CD4-positive, CD25-positive, alpha-beta regulatory T cell (primary cell): Measurements from ENCODE around the gene PCBP4. TPM values are rescaled to one million over a fixed set of nuclear protein-coding genes. Genes with fewer than 3 reads are reported as not detected.

Experiments
- ATAC-seq, 2 donors: fragments of 150-1000 bp; cut with Tn5 transposase; one replicate each; pipeline ENCODE4 v1.10.0; 2021; ENCODE audit warnings: low read depth in 2 of 2, moderate number of reproducible peaks in 2 of 2, moderate library complexity in 1 of 2
- DNase-seq, 3 donors: peaks; one replicate each; pipeline versions ENCODE4 v3.0.0 to v3.0.0-alpha.2; 2012 to 2022; ENCODE audit warnings: mixed read lengths in 1 of 3
- H3K27ac ChIP-seq: one replicate; pipeline ENCODE4 v1.7.0; 2013; ENCODE audit warnings: mild to moderate bottlenecking, low read length; ENCODE audit not compliant: insufficient read depth, poor library complexity, severe bottlenecking
- H3K27me3 ChIP-seq: one replicate; pipeline ENCODE4 v1.7.0; 2013; ENCODE audit warnings: low read length; ENCODE audit not compliant: control insufficient read depth, insufficient read depth
- H3K36me3 ChIP-seq: one replicate; pipeline ENCODE4 v1.7.0; 2013; ENCODE audit warnings: mild to moderate bottlenecking, low read length, moderate library complexity; ENCODE audit not compliant: control insufficient read depth, insufficient read depth
- H3K4me1 ChIP-seq: 2 replicates; pipeline ENCODE4 v1.7.0; 2013; ENCODE audit warnings: mild to moderate bottlenecking, low read length; ENCODE audit not compliant: insufficient read depth, control insufficient read depth, poor library complexity, severe bottlenecking
- H3K4me3 ChIP-seq: one replicate; pipeline ENCODE4 v1.7.0; 2013; ENCODE audit warnings: low read depth, mild to moderate bottlenecking, low read length, moderate library complexity
- H3K9me3 ChIP-seq, 2 experiments: 1 replicate in 1 of 2; 2 replicates in 1 of 2; pipeline ENCODE4 v1.7.0; 2013; ENCODE audit warnings: low read length in 2 of 2, mild to moderate bottlenecking in 1 of 2, moderate library complexity in 1 of 2; ENCODE audit not compliant: control insufficient read depth in 2 of 2
- H3K27ac Mint-ChIP-seq, 3 donors: one replicate each; pipeline ENCODE4 v1.8.0; 2020 to 2022; ENCODE audit warnings: mild to moderate bottlenecking in 3 of 3, mixed read lengths in 3 of 3, moderate library complexity in 2 of 3
- H3K27me3 Mint-ChIP-seq: one replicate; pipeline ENCODE4 v1.8.0; 2022; ENCODE audit warnings: mild to moderate bottlenecking, mixed read lengths
- H3K36me3 Mint-ChIP-seq: one replicate; pipeline ENCODE4 v1.8.0; 2020; ENCODE audit warnings: mixed read lengths
- H3K4me1 Mint-ChIP-seq, 4 donors: one replicate each; pipeline ENCODE4 v1.8.0; 2020 to 2022; ENCODE audit warnings: mixed read lengths in 4 of 4, mild to moderate bottlenecking in 1 of 4
- H3K4me3 Mint-ChIP-seq, 4 donors: one replicate each; pipeline ENCODE4 v1.8.0; 2020 to 2022; ENCODE audit warnings: mild to moderate bottlenecking in 4 of 4, mixed read lengths in 4 of 4, moderate library complexity in 3 of 4
- H3K9me3 Mint-ChIP-seq, 7 donors: one replicate each; pipeline ENCODE4 v1.8.0; 2020 to 2022; ENCODE audit warnings: mixed read lengths in 7 of 7, mild to moderate bottlenecking in 3 of 7, moderate library complexity in 2 of 7
- polyA plus RNA-seq, 4 donors: library from polyadenylated mRNA; unstranded; fragments of 300-500 nt; fragmentation: Illumina TruSeq; gene quantifications; one replicate each; pipeline ENCODE4 v1.2.3, GENCODE V29; 2021
- total RNA-seq: library from RNA; stranded (reverse); gene quantifications from one replicate; pipeline ENCODE4 v1.2.3, GENCODE V29; 2022

PCBP4 gene
- total and polyA plus RNA-seq, 5 donors from 2014 or later: 9.6 to 24.6 (median 13.7) TPM

DNA sequence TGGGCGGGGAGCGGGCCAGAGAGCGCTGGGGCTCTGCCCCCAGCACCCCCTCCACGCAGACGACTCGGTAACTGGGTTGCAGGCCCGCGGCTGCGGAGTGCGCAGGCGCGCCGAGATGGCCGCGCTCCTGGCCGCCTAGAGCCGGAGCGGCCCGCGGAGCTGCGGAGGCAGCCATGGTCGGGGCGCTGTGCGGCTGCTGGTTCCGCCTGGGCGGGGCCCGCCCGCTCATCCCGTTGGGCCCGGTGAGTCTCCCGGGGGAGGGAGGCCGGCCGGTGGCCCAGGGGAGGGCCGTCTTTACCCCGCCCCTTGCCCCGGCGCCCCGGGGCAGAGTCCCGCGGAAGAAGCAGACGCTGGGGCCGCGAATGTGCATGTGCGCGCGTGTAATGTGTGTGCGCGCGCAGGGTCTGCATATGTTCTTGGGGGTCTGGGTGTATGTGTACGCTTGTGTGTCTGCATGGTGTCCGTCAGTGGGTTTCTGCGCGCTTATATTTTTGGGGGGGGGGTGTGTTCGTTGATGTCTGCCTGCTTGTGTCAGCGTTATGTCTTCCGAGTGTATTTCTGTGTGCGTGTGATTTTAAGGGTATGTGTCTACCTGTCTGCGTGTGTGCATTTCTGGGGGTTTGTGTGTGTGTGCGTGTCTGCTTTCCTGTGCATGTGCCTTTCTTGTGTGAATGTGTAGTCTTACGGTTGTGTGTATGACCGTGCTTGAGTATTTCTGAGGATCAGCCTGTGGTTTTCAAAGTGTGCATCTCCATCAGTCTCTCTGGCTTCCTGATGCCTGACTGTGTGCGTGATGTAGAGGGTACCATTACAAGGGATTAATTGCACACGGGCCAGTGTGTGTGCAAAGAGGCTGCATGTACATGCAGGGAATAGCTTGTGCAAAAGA is 8.0 kb upstream of the PCBP4 start, which contains the start of gene ABHD14A:
ABHD14A (plus strand) TSS at position 102 of the 889 bp plus-strand sequence; CDS start at position 174, 72 bp downstream.
- no peaks in the 10 kb centered on the region for H3K36me3 Mint-ChIP-seq
- DNase-seq (peak; percentile 76 to 78 (median 78)), ATAC-seq (peak; percentile 69 to 72)
- Histone ChIP-seq H3K27me3 (no peaks in the 10 kb centered on the region), H3K4me1 (peaks cover 41% of the 10 kb centered on the region), H3K4me3 (peak within 1 kb of the TSS; percentile 84), H3K36me3 (no peaks in the 10 kb centered on the region), H3K9me3 (no peaks in the 10 kb centered on the region), H3K27ac (peak within 1 kb of the TSS; percentile 75)
- H3K4me1 Mint-ChIP-seq: peaks cover 12 to 51% (median 28%) of the 10 kb centered on the region in 4 donors
- H3K27ac Mint-ChIP-seq: peak within 1 kb of the TSS; percentile 88 to 97 (median 96)
- H3K9me3 Mint-ChIP-seq: no peaks in the 10 kb centered on the region
- peaks cover 6% of the 10 kb centered on the region for H3K27me3 Mint-ChIP-seq
- H3K4me3 Mint-ChIP-seq: peak within 1 kb of the TSS; percentile 95 to 98 (median 97)

DNA sequence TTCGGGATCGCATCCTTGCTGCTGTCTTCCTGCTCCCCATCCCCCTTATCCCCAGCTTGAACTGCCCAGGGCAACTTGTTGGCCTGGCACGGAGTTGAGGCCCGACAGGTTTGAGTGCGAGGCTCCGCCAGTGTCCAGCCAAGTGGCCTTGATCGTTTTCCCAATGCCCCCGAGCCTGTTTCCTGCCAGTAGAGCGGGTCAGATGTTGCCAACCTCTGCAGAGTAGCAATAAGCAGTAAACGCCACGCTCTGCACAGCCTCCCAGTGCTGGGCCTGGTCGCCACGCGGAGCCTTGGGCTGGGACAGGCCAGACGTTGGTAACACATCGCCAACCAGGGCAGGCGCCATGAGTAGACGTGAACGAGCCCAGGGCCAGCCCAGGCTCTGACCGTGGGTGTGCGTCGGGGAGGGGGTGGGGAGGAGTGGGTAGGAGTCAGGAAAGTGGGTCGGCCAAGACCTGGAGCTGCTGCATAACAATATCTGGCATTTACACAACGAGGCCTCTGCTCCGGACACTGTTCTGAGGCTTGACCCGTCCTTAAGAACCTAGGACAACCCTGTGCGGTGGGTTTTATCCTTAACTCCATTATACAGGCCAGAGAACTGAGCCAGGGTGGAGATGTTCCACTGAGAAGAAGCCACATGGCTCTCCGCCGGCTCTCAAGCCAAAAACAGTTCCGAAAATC is 7.2 kb upstream of the PCBP4 start:
- Histone ChIP-seq H3K36me3 (no peaks in the 10 kb centered on the region), H3K27me3 (no peaks in the 10 kb centered on the region), H3K9me3 (no peaks in the 10 kb centered on the region), H3K4me3 (peak overlapping the region; percentile 82), H3K4me1 (peaks cover 41% of the 10 kb centered on the region), H3K27ac (peak overlapping the region; percentile 75)
- no peaks in the 10 kb centered on the region for H3K9me3 Mint-ChIP-seq
- DNase-seq (no peak), ATAC-seq (no peak)
- peak overlapping the region; percentile 88 to 97 (median 96) for H3K27ac Mint-ChIP-seq
- H3K27me3 Mint-ChIP-seq: peaks cover 6% of the 10 kb centered on the region
- H3K36me3 Mint-ChIP-seq: no peaks in the 10 kb centered on the region
- peaks cover 12 to 54% (median 28%) of the 10 kb centered on the region in 4 donors for H3K4me1 Mint-ChIP-seq
- peak overlapping the region; percentile 95 to 98 (median 97) for H3K4me3 Mint-ChIP-seq

DNA sequence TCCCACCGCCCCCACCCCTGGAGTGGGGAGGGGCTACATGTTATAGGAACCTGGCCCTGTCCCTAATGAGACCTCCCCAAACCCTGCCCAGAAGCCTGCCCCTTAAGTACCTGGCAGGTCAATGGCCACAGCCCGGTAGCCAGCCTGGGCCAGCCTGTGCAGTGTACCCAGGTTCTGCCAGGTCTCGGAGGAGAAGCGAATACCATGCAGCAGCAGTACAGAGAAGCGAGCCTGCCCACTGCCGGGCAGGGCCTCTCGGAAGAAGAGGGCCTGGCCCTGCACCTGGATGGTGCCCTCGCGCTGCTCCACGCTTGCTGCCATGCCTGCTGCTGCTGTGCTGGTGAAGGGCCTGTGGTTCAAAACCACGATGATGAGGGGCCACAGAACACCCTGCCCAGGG is 4.1 kb upstream of the PCBP4 start:
- Mint-ChIP-seq H3K4me3 (peak overlapping the region; percentile 38 to 97 (median 76)), H3K27ac (peak overlapping the region in 2 of 3 donors; percentile 11 to 74), H3K36me3 (no peaks in the 10 kb centered on the region), H3K27me3 (peaks cover 6% of the 10 kb centered on the region), H3K9me3 (no peaks in the 10 kb centered on the region), H3K4me1 (peaks cover 7 to 54% (median 20%) of the 10 kb centered on the region in 4 donors)
- Histone ChIP-seq H3K4me1 (peaks cover 42% of the 10 kb centered on the region), H3K9me3 (no peaks in the 10 kb centered on the region), H3K27me3 (no peaks in the 10 kb centered on the region), H3K27ac (no peak overlapping the region), H3K4me3 (no peak overlapping the region), H3K36me3 (no peaks in the 10 kb centered on the region)
- no peak for ATAC-seq
- no peak for DNase-seq

DNA sequence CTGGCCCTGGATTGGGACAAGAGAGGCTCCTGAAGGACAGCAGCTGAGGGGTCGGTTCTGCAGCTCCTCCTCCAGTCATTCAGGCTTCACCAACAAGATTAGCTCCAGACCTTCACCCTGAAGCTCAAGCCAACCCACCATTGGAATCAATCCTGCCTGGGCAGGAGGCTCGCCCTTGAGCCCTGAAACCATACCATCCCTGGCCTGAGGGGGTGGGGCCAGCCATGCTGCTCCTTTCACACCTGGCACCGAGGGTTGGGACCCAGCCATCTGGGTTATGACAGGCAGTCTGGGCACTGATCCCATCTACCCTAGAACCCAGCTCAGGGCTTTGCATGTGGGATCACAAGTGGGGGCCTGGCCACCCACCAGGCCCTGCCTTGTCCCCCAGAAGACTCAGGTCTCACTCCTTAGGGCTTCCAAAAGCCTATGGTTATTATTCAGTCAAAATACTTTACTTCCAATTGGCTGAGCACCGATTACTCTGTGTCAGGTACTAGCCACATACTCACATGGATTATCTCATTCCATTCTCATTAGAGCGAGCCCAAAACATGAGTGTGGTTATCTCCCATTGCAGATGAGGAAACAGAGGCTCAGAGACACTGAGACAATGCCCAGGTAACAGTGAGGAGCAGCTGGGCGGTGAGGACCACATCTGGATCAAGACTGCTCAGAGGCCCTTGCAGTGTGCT is 3.5 kb upstream of the PCBP4 start:
- no peak overlapping the region for H3K27ac ChIP-seq
- no peaks in the 10 kb centered on the region for H3K36me3 ChIP-seq
- Mint-ChIP-seq H3K4me1 (peaks cover 7 to 54% (median 20%) of the 10 kb centered on the region in 4 donors), H3K36me3 (no peaks in the 10 kb centered on the region), H3K27me3 (peaks cover 6% of the 10 kb centered on the region), H3K4me3 (peak overlapping the region in 2 of 4 donors; percentile 84 to 97), H3K9me3 (no peaks in the 10 kb centered on the region), H3K27ac (peak overlapping the region in 1 of 3 donors; percentile 74)
- DNase-seq (no peak), ATAC-seq (no peak)
- H3K9me3 ChIP-seq: no peaks in the 10 kb centered on the region
- H3K4me1 ChIP-seq: peaks cover 43% of the 10 kb centered on the region
- no peaks in the 10 kb centered on the region for H3K27me3 ChIP-seq
- H3K4me3 ChIP-seq: no peak overlapping the region

DNA sequence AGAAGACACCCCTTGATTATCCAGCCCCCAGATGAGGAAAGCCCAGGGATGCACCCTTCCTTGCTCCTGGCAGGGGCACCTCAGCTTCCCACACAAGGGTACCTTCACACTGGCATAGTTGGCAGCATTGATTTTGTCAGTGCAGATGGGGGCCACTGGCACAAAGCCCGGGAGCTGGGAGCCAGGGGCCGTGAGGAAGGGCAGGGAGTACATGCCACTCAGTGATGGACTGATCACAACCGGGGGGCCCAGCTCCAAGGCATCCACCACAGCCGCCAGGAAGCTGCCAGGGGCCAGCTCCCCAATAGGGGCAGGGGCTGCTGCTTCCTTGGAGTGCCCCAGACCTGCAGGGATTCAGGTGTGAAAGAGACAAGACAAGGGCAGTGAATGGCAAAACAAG is 2.6 kb upstream of the PCBP4 start:
- no peak overlapping the region for H3K27ac Mint-ChIP-seq
- H3K4me1 ChIP-seq: peaks cover 40% of the 10 kb centered on the region

DNA sequence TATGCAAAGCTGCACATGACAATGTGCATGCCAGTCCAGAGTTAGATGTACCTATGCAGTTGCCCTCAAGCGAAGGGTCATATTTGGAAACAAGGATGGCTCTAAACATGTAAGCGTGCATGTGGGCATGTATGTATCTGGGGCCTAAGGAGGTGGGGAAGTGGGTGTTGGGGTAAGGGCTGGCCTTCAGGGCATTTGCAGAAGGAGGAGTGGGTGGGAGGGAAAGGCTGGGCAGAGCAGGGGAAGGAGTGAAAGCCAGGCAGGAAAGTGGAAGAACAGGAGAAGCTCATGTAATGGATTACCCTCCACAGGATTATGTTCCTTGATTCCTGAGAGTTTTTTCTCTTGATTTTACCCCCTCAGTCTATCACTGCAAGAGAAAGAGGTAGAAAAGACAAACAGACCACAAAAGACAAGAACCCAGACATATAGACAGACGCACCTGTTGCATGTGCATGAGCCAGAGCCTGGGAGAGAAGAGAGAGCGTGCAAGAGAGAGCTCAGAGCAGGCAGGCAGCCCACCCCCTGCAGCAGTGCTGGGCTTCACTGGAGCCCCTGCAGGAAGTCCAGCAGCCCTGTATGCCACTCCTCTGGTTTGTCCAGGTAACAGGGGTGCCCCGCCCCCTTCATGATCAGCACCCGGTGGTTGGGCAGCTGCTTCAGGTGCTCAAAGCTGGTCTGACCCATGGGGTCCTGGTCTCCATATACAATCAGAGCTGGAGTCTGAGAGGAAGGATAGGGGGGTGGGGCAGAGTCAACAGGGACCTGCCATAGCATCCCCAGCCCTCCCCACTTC is 1.8 kb upstream of the PCBP4 start:
- Histone ChIP-seq H3K36me3 (no peaks in the 10 kb centered on the region), H3K27me3 (no peaks in the 10 kb centered on the region), H3K27ac (no peak overlapping the region), H3K4me1 (peaks cover 32% of the 10 kb centered on the region), H3K9me3 (no peaks in the 10 kb centered on the region), H3K4me3 (no peak overlapping the region)
- no peak for ATAC-seq
- H3K27ac Mint-ChIP-seq: peak overlapping the region; percentile 34 to 38 (median 37)
- peaks cover 2% of the 10 kb centered on the region for H3K27me3 Mint-ChIP-seq
- DNase-seq: no peak
- no peaks in the 10 kb centered on the region for H3K36me3 Mint-ChIP-seq
- H3K9me3 Mint-ChIP-seq: no peaks in the 10 kb centered on the region
- peak overlapping the region; percentile 66 to 97 (median 88) for H3K4me3 Mint-ChIP-seq
- peaks cover 3 to 56% (median 20%) of the 10 kb centered on the region in 4 donors for H3K4me1 Mint-ChIP-seq

More for the DNA sequence above, 2.6 kb upstream of the PCBP4 start:
- Mint-ChIP-seq H3K36me3 (no peaks in the 10 kb centered on the region), H3K9me3 (no peaks in the 10 kb centered on the region), H3K4me1 (peaks cover 4 to 57% (median 24%) of the 10 kb centered on the region in 4 donors), H3K27me3 (peaks cover 6% of the 10 kb centered on the region), H3K4me3 (peak overlapping the region in 2 of 4 donors; percentile 54 to 97)
- no peak overlapping the region for H3K27ac ChIP-seq
- DNase-seq: no peak
- no peak overlapping the region for H3K4me3 ChIP-seq
- no peak for ATAC-seq
- no peaks in the 10 kb centered on the region for H3K36me3 ChIP-seq
- H3K27me3 ChIP-seq: no peaks in the 10 kb centered on the region
- H3K9me3 ChIP-seq: no peaks in the 10 kb centered on the region
